ENCODE measurements around the gene ADIPOR2.
"Not testable (repeated sequence)": the region's sequence is repeated elsewhere in the genome, so short reads cannot be mapped to it uniquely, and the experiment has no call there.

Gene ADIPOR2

GRCh38 chr12:1706632-1706980 lies 15.7 kb downstream of the ADIPOR2 start:
- no peak for DNase-seq (ENCODE audit: low read depth)

GRCh38 chr12:1707051-1707450 lies 16.2 kb downstream of the ADIPOR2 start:
- no peak for DNase-seq (ENCODE audit: low read depth)
- no peak for TF ChIP-seq CTCF (conservative IDR thresholded peaks at IDR 0.05; ENCODE audit: low read length)
- no peak overlapping the region for H3K4me3 ChIP-seq (ENCODE audit: low read length)

More at GRCh38 chr12:1706632-1706980, 15.7 kb downstream of the ADIPOR2 start:
- H3K4me3 ChIP-seq (ENCODE audit: low read length) = no peak overlapping the region
- no peak for TF ChIP-seq CTCF (conservative IDR thresholded peaks at IDR 0.05; ENCODE audit: low read length)

- not testable (repeated sequence) for DNase-seq (ENCODE audit: low read depth); H3K4me3 ChIP-seq (ENCODE audit: low read length)
Measured at GRCh38 chr12:1709968-1710367, 19.1 kb downstream of the ADIPOR2 start.

GRCh38 chr12:1710870-1711269 lies 20.0 kb downstream of the ADIPOR2 start:
- not testable (repeated sequence) for DNase-seq (ENCODE audit: low read depth)

GRCh38 chr12:1711536-1712211 lies 20.8 kb downstream of the ADIPOR2 start:
- not testable (repeated sequence) for DNase-seq (ENCODE audit: low read depth); H3K4me3 ChIP-seq (ENCODE audit: low read length)

More at GRCh38 chr12:1710870-1711269, 20.0 kb downstream of the ADIPOR2 start:
- H3K4me3 ChIP-seq (ENCODE audit: low read length) = not testable (repeated sequence)

- H3K4me3 ChIP-seq (ENCODE audit: low read length); DNase-seq (ENCODE audit: low read depth): not testable (repeated sequence)
Measured at GRCh38 chr12:1712305-1712704, 21.4 kb downstream of the ADIPOR2 start.

GRCh38 chr12:1712852-1713251 lies 22.0 kb downstream of the ADIPOR2 start:
- H3K4me3 ChIP-seq (ENCODE audit: low read length) = not testable (repeated sequence)

GRCh38 chr12:1713783-1714348 lies 23.0 kb downstream of the ADIPOR2 start:
- not testable (repeated sequence) for DNase-seq (ENCODE audit: low read depth); H3K4me3 ChIP-seq (ENCODE audit: low read length)

More at GRCh38 chr12:1712852-1713251, 22.0 kb downstream of the ADIPOR2 start:
- DNase-seq (ENCODE audit: low read depth) = not testable (repeated sequence)

- DNase-seq (ENCODE audit: low read depth); H3K4me3 ChIP-seq (ENCODE audit: low read length): not testable (repeated sequence)
Measured at GRCh38 chr12:1715459-1715858, 24.6 kb downstream of the ADIPOR2 start.

GRCh38 chr12:1716215-1716862 lies 25.5 kb downstream of the ADIPOR2 start:
- DNase-seq (ENCODE audit: low read depth) = no peak
- H3K4me3 ChIP-seq (ENCODE audit: low read length) = no peak overlapping the region
- no peak for TF ChIP-seq CTCF (conservative IDR thresholded peaks at IDR 0.05; ENCODE audit: low read length)

GRCh38 chr12:1716911-1717310 lies 26.0 kb downstream of the ADIPOR2 start:
- no peak for DNase-seq (ENCODE audit: low read depth)
- no peak overlapping the region for H3K4me3 ChIP-seq (ENCODE audit: low read length)
- no peak for TF ChIP-seq CTCF (conservative IDR thresholded peaks at IDR 0.05; ENCODE audit: low read length)
